Uterus (tissue), 2 donors: ENCODE data around the gene KISS1R.

Experiments used
- POLR2A ChIP-seq, 2 donors: fragments of 450-650 bp; IDR thresholded peaks; one replicate each; pipeline ENCODE4 v1.6.1; 2016; ENCODE audit warnings: antibody characterized with exemption in 2 of 2, mild to moderate bottlenecking in 1 of 2, moderate library complexity in 1 of 2
- TF ChIP-seq, protein P1 (sequence below), 4 experiments: fragments of 200-600 bp in 2 of 4; fragments of 450-650 bp in 2 of 4; sonication (generic) in 2 of 4; IDR thresholded peaks; one replicate each; pipeline ENCODE4 v1.5.1; 2016 to 2019; ENCODE audit warnings: antibody characterized with exemption in 4 of 4, mild to moderate bottlenecking in 2 of 4, moderate library complexity in 1 of 4

DNA sequence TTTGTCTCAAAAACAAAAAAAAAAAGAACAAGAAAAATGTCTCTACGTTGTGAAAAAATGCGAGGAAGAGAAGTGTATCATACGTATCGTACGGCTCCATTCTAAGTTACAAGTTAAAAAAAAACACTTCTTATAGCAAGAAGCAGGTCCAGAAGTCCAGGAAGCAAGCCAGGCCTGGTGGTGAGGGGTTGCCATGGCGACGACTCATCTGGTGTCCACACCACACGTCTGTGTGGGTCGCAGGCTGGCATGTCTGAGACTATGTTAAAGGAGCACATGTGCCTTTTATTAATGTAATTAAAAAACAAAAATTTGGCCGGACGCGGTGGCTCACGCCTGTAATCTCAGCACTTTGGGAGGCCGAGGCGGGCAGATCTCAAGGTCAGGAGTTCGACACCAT lies 30.1 kb upstream of the KISS1R start:
- TF ChIP-seq, protein P1, sequence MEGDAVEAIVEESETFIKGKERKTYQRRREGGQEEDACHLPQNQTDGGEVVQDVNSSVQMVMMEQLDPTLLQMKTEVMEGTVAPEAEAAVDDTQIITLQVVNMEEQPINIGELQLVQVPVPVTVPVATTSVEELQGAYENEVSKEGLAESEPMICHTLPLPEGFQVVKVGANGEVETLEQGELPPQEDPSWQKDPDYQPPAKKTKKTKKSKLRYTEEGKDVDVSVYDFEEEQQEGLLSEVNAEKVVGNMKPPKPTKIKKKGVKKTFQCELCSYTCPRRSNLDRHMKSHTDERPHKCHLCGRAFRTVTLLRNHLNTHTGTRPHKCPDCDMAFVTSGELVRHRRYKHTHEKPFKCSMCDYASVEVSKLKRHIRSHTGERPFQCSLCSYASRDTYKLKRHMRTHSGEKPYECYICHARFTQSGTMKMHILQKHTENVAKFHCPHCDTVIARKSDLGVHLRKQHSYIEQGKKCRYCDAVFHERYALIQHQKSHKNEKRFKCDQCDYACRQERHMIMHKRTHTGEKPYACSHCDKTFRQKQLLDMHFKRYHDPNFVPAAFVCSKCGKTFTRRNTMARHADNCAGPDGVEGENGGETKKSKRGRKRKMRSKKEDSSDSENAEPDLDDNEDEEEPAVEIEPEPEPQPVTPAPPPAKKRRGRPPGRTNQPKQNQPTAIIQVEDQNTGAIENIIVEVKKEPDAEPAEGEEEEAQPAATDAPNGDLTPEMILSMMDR (IDR thresholded peaks at IDR 0.05): no peak
- TF ChIP-seq POLR2A (IDR thresholded peaks at IDR 0.05): no peak
